GOT3 (cell line): ENCODE results near the gene POLR2H.
"Not testable (repeated sequence)": the region's sequence is repeated elsewhere in the genome, so short reads cannot be mapped to it uniquely, and the experiment has no call there.

Source experiments
- DNase-seq: peaks from one replicate; lab custom pipeline; 2025; ENCODE audit warnings: mixed read lengths; lab: John Stamatoyannopoulos, UW

POLR2H gene

DNA sequence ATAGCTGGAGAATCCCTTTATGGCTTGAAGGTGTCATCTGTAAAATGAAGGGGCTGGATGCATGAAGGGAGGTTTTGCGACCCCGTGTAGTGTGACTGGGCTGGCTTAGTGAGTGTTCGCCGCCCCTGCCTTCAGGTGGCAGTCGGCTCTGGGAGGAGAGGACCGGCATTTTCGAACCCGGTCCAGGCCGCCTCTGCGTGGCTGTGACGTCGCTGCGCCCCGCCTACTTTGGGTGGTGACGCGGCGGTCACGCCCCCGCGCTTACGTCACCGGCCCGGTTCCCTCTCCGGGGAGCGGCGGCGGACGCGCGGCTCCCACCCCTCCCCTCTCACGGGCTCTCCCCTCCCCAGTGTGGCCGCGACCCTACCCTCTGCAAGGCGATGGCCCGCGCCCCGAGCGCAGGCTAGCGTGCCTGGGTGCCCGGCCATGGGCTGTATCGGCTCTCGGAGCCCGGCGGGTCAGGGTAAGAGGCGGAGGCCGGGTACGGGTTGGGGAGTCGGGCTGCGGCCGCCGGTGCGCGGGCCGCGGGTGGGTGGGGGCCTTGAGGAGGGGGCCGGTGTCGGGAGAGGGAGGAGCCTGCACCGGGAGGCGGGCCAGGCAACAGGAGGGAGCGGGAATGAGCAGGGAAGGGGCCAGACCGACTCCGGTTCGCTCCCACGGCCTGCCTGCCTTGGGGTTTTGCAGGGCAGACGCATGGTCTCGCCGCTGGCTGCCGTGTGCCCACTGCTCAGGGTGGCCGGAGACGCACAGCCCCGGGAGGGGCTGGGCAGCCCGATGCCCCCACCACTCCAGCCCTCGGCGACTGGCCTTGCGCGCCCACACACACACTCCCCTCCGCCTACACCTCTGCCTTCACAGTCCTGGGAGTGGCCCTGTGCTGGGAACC lies 25.6 kb upstream of the POLR2H start:
- DNase-seq, result no peak

DNA sequence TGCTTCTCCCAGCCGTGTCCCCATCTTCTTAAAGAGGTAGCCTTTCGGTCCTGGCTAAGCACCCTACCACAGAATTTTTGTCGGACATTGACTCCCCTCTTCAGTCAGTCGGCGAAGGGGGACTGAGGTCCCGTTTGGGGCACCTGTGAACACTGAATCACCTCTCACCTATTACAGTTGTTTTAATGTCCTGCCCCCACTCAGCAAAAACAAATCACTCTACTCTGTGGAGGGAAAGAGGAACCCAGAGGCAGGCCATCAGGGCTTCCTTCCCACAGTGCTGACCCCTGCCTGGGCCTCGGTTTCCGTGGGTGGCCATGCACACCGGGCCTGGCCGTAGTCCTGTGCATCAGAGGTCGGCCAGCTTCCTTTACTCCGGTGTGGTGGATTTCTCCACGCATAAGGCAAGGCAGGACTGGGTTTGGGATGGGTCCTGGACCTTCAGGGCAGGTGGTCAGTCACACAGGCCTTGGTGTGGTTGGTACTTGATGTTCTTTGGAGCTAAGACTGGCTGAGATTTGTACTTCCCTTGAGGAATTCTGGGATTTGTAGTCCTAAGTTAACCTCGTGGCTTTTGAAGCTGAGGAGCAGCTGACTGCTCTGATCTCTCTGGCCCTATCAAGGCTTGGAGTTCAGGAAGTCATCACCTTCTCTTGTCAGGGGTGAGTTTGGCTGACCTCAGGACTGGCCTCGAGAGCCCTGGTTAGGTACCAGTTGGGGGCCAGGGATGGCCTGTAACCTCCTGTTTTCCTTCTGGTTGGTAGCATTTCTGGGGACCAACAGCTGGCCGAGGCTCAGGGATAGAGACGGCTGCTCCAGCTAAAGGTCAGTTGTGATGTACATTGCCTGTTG lies 24.7 kb upstream of the POLR2H start:
- no peak for DNase-seq

DNA sequence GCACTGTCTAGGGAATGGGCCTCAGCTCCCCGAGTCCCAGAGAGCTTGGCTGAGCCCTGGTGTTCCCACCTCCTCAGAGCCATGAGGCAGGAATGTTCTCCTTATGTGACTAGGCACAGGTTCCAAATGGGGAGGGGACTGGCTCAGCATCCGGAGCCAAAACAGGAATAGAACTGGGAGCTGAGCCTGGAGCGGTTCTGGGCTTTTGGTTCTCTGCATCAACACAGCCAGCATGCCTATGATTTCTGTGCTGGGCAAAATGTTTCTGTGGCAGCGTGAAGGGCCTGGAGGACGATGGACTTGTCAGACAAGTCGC lies 24.2 kb upstream of the POLR2H start, which contains the start of gene FAM131A:
Gene FAM131A, plus strand, starts transcription at position 202 of the 316 bp plus-strand sequence. Its CDS starts 31 bp downstream, at position 233.
- DNase-seq, result no peak

DNA sequence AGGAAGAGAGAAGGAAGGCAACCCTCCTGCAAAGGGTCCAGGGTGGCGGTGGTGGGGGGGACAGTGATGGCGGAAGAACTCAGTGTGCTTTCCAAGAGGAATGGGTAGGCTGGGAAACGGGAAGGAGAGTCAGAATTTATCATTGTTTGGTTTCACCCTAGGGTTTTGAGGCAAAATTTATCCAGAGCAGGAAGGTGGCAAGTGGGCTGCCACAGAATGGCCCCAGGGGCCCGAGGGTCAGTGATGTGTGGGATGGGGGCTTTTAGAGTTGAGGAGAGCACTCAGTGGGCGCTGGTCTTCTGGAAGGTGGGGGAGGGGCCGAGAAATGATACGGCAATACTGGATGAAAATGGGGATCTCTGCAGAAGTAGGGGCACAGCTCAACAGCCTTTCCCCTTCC lies 23.5 kb upstream of the POLR2H start:
- no peak for DNase-seq

DNA sequence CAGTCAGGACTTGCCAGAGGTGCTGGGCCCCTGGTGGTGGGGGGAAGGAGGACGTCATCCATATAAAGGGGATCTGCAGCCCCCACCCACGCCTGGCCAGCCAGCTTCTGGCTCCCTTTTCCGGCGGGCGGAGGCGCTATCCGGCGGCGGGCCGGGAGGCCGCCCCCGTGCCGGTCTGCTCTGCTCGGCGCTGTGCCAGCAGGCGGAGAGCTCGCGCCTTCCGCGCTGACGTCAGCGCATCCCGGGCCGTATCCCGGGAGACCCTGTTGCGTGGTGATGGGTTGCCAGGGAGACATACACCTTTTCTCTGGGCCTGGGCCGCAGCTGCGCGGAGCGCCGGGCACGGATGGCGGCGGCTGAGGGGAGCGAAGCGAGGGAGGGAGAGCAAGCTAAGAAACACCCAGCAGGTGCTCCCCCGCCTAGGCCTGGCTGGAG lies 23.0 kb upstream of the POLR2H start:
- peak; percentile 37 for DNase-seq

DNA sequence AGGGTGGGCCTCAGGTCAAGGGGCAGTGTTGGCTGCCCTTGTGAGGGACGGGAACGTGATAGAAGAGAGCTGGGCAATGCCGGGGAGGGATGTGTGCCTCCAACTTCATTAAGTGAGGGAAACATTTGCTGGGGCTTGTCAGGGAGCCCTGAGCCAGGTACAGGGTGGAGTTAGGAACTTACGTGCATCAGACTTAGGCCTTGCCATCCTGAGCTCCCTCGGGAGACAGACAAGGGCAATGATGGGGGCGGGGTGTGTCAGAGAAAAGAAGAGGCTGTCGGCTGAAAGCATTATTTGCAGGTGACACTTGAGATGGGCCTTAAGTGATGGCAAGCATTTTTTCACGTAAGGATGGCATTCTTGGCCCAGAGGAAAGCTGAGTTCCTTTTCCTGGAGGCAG lies 22.5 kb upstream of the POLR2H start:
- no peak for DNase-seq

DNA sequence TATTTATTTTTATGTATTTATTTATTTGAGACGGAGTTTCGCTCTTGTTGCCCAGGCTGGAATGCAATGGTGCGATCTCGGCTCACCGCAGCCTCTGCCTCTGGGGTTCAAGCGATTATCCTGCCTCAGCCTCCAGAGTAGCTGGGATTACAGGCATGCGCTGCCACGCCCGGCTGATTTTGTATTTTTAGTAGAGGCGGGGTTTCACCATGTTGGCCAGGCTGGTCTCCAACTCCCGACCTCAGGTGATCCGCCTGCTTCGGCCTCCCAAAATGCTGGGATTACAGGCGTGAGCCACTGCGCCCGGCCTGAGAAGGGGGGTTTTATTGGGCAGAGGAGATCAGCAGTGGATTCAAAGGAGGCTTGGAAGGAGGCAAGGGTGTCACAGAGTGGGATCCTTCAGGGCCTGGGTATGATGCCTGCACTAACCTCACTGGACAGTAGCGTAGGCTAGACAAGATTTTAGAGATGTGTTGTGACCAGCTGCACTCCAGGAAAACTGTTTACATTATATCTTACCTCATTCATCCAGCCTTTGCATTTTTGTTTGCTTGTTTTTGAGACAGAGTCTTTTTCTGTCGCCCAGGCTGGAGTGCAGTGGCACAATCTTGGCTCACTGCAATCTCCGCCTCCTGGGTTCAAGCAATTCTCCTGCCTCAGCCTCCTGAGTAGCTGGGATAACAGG lies 21.9 kb upstream of the POLR2H start:
- DNase-seq, result not testable (repeated sequence)

DNA sequence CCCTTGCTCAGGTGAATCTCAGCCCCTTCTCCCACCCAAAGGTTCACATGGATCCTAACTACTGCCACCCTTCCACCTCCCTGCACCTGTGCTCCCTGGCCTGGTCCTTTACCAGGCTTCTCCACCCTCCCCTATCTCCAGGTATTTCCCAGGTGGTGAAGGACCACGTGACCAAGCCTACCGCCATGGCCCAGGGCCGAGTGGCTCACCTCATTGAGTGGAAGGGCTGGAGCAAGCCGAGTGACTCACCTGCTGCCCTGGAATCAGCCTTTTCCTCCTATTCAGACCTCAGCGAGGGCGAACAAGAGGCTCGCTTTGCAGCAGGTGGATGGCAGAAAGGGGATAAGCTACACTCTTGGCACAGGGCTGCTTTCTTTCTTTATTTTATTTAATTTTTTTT lies 19.6 kb upstream of the POLR2H start:
- DNase-seq, result no peak

DNA sequence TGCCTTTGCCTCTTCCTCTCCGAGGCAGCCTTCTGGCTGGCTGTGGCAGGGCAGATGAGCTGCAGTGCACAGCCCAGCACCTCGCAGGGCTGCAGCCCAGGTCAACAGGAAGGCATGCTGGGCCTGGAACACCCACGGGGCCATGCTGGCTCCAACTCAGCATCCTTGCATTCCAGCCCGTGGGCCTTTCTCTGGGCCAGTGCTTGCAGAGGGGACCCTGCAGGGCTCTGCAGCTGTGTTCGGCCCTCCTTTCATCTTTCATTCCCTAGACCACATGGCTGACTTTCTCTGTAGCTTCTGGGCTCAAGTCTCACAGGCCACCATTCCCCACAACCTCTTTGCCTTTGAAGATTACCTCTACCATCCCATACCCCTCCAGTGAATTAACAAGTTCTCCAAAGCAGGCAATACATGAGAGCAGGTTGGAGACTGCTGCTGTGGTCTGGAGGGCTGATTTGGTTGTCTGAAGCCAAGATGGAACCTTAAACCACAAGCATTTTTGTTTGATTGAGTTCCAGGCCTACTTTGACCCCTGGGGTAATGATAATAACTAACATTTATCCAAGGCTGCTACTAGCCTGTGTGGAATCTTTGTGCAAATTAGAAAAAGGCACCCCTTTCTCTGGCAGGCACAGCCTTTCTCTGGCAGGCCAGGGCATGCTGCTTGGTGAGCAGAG lies 18.2 kb upstream of the POLR2H start:
- no peak for DNase-seq

DNA sequence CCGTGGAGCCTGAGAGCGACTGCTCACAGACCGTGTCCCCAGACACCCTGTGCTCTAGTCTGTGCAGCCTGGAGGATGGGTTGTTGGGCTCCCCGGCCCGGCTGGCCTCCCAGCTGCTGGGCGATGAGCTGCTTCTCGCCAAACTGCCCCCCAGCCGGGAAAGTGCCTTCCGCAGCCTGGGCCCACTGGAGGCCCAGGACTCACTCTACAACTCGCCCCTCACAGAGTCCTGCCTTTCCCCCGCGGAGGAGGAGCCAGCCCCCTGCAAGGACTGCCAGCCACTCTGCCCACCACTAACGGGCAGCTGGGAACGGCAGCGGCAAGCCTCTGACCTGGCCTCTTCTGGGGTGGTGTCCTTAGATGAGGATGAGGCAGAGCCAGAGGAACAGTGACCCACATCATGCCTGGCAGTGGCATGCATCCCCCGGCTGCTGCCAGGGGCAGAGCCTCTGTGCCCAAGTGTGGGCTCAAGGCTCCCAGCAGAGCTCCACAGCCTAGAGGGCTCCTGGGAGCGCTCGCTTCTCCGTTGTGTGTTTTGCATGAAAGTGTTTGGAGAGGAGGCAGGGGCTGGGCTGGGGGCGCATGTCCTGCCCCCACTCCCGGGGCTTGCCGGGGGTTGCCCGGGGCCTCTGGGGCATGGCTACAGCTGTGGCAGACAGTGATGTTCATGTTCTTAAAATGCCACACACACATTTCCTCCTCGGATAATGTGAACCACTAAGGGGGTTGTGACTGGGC lies 16.8 kb upstream of the POLR2H start:
- no peak for DNase-seq

DNA sequence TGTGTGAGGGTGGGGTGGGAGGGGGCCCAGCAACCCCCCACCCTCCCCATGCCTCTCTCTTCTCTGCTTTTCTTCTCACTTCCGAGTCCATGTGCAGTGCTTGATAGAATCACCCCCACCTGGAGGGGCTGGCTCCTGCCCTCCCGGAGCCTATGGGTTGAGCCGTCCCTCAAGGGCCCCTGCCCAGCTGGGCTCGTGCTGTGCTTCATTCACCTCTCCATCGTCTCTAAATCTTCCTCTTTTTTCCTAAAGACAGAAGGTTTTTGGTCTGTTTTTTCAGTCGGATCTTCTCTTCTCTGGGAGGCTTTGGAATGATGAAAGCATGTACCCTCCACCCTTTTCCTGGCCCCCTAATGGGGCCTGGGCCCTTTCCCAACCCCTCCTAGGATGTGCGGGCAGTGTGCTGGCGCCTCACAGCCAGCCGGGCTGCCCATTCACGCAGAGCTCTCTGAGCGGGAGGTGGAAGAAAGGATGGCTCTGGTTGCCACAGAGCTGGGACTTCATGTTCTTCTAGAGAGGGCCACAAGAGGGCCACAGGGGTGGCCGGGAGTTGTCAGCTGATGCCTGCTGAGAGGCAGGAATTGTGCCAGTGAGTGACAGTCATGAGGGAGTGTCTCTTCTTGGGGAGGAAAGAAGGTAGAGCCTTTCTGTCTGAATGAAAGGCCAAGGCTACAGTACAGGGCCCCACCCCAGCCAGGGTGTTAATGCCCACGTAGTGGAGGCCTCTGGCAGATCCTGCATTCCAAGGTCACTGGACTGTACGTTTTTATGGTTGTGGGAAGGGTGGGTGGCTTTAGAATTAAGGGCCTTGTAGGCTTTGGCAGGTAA lies 16.0 kb upstream of the POLR2H start:
- DNase-seq, result peak; percentile 14

DNA sequence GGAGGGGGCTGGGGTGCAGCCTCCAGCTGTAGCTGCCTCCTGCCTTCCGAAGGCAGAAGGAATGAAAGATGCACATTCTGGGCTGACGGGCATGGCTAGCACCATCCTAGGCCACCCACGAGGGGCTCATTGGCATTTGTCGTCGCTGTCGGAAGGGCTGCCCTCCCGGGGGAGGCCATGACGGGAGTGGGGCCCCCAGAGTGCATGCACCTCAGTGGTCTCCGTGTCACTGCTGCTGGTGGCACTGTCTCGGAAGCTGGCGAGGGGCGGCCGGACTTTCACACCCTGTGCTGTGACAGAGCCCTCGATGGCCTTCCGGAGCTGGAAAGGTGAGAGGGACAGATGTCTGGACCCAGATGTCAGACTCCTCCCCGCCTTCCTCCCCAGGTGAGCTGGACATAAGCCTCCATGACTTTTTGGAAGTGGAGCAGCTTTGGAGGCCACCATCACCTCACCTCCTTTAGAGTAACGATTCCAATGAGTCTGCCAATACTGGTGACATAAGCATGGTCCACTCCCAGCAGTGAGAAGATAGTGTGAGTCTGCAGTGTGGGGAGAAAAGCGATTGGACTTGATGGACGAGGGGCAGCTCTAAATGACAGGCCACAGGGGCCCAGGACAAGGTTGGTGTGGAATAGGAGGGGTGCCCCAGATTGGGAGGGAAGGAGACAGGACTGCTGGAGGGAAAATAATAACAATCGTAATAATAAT lies 14.9 kb upstream of the POLR2H start:
- DNase-seq, result no peak

DNA sequence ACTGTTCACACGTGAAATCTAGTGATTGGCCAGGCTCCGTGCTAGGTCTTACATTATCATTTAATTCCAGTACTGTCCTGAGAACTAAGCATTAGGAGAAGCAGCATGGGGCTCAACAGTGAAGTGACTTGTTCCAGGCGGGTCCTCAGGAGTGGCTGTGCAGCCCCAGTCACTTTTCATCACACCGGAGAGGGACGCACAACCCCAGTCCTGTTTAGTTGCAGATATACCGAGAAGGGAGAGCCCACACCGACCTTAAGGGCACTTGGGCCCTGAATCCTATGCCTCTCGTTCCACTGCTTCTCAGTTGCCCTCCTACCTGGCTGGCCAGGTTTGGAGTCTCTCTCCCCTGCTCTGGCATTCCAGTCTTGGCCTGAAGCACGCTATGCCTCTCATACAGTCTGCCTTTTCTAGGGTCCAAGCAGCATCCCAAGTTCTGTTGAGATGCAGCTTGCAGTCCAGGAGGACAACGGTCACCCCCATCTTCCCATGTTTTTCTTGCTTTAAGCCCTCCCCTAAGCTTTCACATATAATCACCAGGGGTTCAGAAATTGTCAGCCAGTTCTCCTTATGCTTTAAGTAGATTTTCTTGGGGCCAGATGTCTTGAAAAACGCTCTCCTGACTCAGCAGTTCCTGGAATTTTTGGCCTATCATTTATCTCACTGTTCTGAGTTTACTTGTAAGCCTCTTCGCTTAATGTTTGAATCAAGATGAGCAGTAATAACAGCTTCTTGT lies 14.0 kb upstream of the POLR2H start:
- no peak for DNase-seq

DNA sequence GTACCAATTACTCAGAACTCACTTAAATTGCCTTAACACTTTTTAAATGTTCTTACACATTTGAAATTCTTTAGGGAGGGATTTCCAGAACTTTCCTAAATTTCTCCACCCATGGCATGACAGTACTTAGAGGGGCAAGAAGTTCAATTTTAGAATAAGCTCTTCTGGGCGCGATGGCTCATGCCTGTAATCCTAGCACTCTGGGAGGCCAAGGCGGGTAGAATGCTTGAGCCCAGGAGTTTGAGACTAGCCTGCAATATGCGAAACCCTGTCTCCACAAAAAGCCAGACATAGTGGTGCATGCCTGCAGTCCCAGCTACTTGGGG lies 13.5 kb upstream of the POLR2H start:
- DNase-seq, result no peak

DNA sequence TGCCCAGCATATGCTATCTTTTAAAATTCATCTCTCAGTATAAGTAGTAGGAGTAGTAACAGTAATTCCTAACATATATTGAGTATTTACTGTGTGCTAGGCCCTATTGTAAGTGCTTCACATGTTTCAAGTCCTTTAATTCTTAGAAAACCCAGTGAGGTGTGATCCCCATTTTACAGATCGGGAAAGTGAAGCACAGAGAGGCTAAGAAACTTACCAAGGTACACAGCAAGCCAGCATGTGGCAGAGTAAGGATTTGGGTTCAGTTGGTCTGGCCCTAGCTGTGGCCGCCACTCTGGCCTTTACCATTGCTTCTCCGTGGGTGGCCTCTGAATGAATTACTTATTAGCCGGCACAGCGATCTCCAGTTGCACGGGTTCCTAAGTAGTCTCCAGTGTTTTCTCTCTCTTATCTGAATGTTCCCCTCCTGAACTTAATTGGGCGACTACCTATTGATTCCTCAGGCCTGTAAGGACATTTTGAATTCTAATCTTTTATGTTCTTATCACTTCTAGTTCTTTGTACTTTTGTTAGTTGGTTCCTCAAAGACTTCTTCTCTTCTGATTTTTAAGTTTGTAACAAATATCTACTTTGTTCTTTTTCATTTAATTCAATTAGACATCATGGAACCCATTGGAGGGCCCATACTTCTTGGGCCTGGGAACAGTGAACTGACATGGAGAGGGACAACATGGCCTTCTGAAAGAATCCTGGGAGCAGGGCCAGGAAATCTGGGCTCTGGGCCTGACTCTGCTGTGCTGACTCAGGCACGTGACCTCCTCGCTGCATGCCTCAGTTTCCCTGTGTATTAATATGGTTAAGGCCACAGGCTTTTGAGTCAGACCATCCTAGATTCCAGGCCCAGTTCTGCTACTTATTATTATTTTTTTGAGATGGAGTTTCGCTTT lies 11.7 kb upstream of the POLR2H start:
- no peak for DNase-seq

DNA sequence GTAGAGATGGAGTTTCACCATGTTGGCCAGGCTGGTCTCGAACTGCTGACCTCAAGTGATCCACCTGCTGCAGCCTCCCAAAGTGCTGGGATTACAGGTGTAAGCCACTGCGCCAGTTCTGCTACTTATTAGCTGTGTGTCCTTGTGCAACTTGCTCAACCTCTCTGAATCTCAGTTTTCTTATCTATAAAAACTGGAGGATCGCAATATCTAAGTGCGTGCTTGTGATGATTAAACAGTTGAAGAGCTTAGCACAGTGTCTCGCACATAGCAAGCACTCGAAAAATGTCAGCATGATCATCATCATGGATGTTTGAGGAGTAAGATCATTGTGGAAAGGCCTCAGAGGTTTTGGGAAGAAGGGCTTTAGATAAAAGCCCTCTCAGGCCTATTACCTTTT lies 10.9 kb upstream of the POLR2H start:
- no peak for DNase-seq

DNA sequence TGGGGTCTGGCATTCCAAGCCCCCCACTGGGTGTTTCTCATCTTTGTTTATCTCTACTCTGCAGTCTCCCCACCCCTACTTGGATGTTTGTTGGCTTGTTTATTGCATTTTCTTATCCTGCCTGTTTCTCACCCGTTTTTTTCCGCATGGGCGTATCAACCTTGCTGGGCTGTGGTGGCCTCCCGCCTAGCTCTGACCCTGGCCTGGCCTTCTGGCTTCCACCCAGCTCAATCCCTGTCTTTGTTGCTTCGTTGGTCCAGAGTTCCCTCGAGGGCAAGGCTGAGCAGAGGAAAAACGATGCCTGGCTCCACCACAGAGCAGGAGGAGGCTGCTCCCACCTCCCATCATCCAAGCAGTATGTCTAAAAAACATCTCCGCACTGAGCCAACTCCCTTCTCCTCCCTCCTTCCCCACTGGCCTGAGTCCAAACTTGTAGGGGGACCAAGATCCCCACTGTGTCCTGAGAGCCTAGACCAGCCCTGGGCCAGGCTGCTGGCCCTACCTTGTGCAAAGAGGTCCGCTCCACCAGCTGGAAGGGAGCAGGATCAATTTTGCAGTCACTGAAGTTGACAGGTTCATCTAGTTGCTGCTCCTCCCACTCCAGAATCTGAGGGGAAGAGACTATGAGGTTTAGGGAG lies 9.9 kb upstream of the POLR2H start:
- no peak for DNase-seq
